GM19238 (cell line): Measurements from ENCODE around the gene TMEM37.

ENCODE experiments used
- DNase-seq: peaks from one replicate; pipeline ENCODE4 v3.0.0; 2011; ENCODE audit warnings: low spot score; ENCODE audit not compliant: insufficient read length

Gene TMEM37

GRCh38 chr2:119417908-119418307 is 13.7 kb upstream of the TMEM37 start:
- no peak for DNase-seq

DNA sequence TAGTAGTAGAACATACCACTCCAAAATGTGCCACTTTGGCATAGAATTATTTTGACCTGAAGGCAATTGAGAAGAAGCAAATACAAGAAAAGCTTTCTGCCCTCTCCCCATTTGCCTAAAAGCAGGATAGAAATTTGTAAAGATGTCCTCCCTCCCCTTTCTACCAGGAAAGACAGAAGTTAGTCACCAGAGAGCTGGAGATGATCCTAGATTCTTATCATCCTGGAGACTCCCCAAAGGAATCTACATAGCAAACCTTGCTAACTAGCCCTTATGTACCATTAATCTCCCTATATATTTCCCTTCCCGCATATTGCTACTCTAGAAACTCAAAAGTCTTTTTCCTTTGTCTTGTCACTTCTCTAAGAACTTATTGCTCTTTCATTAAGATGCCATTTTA is 12.6 kb upstream of the TMEM37 start:
- no peak for DNase-seq

- no peak for DNase-seq
Measured at GRCh38 chr2:119419803-119420508, 11.7 kb upstream of the TMEM37 start.

DNA sequence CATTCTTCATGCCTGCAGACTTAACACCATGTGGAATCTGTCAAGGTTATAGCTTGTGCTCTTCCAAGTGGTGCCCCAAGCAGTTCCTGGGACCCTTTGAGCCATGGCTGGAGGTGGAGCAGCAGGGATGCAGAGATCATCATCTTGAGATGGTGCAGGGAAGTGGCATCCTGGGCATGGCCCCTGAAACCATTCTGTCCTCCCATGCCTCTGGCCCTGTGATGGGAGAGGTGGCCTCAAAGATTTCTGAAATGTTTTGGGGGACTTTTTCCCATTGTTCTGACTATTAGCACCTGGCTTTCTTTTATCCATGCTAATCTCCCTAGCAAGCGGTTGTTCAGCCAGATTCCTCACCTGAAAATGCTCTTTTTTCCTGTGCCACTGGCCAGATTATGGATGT is 10.3 kb upstream of the TMEM37 start:
- no peak for DNase-seq

DNA sequence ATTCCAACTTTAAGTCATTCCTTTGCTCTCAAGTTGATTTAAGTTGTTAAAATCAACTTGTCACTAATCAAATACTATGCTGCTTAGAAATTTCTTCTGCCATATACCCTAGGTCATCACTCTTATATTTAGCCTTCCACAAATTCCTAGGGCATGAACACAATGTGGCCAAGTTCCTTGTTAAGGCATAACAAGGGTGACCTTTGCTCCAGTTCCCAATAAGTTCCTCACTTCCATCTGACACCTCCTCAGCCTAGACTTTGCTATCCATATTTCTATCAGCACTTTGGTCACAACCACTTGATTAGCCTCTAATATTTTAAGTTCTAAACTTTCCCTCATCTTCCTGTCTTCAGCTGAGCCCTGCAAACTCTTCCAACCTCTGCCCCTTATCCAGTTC is 9.9 kb upstream of the TMEM37 start:
- no peak for DNase-seq

DNA sequence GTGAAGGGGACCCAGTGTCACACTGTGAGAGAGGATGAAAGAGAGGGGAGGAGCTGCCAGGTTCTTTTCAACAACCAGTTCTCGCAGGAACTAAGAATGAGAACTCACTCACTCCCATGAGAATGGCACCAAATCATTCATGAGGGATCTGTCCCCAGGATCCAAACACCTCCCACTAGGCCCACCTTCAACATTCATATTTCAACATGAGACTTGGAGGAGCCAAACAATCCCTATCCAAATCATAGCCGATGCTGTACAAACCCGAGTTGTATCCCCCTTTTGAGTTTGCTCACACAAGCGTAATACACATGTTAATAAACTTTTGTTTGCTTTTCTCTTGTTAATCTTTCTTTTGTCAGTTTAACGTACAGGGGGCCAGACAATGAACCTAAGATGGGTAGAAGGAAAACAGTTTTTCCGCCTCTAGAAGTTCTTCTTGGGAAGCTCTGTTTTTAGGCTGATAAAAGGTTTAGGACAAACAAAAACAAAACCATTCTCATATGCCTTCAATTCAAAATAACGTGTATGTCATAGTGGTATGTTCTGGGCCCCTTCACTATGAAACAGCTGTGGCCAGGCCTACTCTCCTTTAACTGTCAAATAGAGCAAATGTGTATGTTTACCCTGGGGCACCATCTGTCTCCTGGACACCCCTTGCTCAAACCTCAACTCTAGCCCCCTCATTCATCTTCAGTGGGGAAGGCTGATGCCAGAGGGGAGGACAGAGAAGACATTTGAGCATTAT is 9.1 kb upstream of the TMEM37 start:
- DNase-seq = no peak

DNA sequence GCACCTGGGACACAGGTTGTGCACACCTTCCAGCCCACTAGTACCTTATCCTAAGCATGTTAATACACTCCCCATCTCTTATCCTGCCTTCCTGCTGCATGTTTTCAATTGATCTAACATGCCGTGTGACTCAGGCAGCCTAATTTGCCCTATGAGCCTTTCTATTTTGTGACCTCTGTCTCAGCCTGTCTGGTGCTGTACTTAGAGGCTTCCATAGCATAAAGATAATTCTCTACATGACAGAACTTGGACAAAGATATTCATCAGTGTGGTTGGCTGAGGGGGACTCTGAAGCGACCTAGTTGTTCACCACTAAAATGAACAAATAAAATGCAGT is 8.6 kb upstream of the TMEM37 start:
- DNase-seq = no peak

DNA sequence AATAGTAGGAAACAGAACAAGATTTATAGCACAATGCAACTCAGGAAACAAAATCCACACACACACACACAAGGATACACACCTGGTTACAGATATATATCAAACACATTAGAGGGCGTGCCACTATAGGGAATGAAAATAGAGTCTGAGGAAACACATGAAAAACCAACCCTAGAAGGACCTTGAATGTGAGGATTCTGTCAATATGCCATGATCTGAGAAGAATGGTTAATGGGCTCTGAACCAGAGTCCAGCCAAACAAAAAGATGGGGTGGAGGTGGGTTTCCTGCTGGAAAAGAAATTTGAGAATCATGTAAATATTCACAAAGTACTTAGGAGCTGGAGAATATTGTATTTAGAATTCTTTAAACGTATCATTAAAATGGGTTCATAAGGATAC is 7.8 kb upstream of the TMEM37 start:
- DNase-seq = no peak

GRCh38 chr2:119424284-119425118 is 7.2 kb upstream of the TMEM37 start:
- DNase-seq = no peak

DNA sequence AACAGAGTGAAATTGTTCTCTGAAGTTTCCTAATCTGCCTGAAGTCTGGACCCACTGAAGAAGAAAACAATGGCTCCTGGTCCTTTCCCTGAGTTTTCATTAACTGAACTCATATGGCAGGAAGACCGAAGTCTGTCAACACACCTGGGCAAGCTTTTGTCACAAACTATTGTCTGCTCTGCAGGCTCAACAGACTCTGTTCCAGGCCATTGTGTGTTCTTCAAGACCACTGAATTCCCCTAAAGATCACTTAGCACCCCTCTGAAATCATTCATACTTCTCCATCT is 6.6 kb upstream of the TMEM37 start:
- DNase-seq = no peak

- DNase-seq = no peak
Measured at GRCh38 chr2:119425620-119426395, 5.8 kb upstream of the TMEM37 start.

GRCh38 chr2:119426396-119426675 is 5.3 kb upstream of the TMEM37 start:
- no peak for DNase-seq

GRCh38 chr2:119426801-119427395 is 4.8 kb upstream of the TMEM37 start:
- DNase-seq = no peak

DNA sequence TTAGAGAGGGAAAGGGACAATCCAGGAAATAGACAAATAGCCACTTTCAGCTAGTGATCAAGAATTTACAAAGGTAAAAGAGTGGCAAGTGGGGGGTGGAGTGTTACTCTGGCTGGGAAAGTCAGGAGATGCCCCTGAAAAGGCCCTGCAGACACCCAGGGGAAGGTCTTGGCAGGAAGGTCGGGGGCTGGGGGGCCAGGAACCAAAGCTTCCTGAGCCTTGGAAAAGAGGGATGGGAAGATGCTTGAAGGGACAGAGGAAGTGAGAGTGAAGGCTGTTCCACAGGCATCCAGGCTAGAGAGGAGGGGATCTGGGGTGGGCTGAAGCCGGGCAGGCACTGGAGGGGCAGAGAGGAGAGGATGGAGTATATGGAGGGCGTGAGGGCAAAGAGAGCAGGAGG is 3.9 kb upstream of the TMEM37 start:
- DNase-seq = no peak

- no peak for DNase-seq
Measured at GRCh38 chr2:119428488-119429224, 3.0 kb upstream of the TMEM37 start.

GRCh38 chr2:119429225-119429981 is 2.3 kb upstream of the TMEM37 start:
- no peak for DNase-seq

DNA sequence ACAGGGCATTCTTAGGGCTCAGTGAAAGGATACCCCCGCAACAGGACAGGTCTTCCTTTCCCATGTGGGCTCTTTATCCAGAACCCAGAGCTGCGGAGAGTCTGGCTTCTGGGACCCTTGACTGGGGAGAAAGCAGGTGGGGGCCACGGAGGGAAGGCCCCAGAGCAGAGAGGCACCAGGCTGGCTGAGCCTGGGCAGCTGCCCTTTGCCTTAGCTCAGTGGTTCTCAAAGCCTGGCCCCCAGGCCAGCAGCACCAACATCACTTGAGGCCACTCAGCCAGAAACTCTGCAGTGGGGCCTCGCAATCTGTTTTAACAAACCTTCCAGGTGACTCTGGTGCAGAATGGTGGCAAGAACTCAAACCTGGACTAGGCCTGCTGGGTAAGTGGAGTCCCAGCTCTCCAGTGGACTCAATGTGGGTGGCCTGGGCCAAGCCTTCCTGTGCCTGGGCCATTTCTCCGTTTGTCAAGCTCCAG is 1.6 kb upstream of the TMEM37 start:
- no peak for DNase-seq

DNA sequence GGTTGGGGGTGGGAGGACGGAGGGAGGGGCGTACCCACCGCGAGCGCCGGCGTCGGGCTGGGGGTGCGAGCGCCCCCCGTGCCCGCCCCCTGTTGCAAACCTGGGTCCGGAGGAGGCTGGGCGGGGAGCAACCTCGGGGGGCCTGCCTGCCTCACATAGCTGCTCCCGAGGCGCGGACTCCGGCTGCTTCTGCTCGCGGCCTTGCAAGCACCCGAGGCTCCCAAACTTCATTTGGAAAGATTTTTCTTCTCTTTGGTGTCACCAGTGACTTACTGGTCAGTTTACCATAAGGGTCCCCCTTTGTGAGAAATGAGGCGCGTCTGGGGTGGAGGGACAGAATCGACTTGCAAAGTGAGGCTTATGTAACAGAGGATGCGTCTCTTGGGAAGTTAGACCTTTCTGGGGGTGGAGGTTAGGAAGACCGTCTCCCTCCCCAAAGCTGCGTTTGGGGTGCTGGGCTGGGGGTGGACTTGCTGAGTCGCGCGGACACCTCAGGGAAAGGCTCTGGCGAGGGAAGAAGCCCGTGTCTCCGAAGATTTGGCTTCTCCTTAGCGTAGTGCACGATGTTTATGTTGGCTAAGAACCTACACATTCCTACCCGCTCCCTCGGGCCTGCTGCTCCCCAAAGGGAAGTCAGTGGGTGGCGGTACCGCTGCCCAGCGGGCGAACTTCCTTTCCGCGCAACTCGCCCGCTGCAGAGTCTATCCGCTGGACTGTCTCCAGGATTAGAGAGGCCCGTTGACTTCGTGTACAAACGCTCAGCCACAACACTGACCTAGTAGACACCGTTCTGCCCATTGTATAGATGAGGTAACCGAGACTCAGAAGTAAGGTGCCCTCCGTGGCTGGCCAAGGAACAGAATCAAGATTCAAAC is 559 bp downstream of the TMEM37 start:
- DNase-seq = no peak

GRCh38 chr2:119432851-119433522 is 1.3 kb downstream of the TMEM37 start:
- no peak for DNase-seq
